Endothelial cell of umbilical vein (primary cell): Measurements from ENCODE around the gene CCDC18. TPM values are rescaled to one million over a fixed set of nuclear protein-coding genes. Genes with fewer than 3 reads are reported as not detected.

Experiments
- BruUV-seq: library from RNA; stranded (reverse); fragments of 400-500 nt; replicated peaks from 2 replicates; lab custom pipeline; 2021; lab: Mats Ljungman, UMichigan
- CTCF ChIA-PET: fragments of 300-600, 350-600 bp; sonication (Branson Sonifier 250); formaldehyde crosslinking; loops from one replicate; lab custom pipeline; 2021; ENCODE audit warnings: antibody characterized with exemption, inconsistent platforms; lab: Charles Lee
- POLR2A ChIA-PET: fragments of 300-600, 350-600 bp; sonication (Branson Sonifier 250); formaldehyde crosslinking; loops from one replicate; lab custom pipeline; 2021; ENCODE audit warnings: antibody characterized with exemption, inconsistent platforms; lab: Charles Lee
- DNase-seq: peaks from one replicate; pipeline ENCODE4 v3.0.0-alpha.2; 2011; ENCODE audit warnings: low read depth, low spot score
- FAIRE-seq: peaks from 2 replicates; lab custom pipeline; 2011; peaks lifted over from hg19 to GRCh38; lab: Jason Lieb, UNC
- H2AFZ ChIP-seq: 2 replicates; pipeline ENCODE4 v1.6.0; 2012; ENCODE audit warnings: low read depth, low read length, control low read depth, inconsistent platforms
- H3K27ac ChIP-seq: 2 replicates; pipeline ENCODE4 v1.5.1; 2011; ENCODE audit warnings: low read depth, mild to moderate bottlenecking, control low read depth, low read length, moderate library complexity; ENCODE audit not compliant: insufficient read depth
- H3K27me3 ChIP-seq, 2 experiments: 2 replicates each; pipeline versions ENCODE4 v1.6.0 to v1.6.1; 2011; ENCODE audit warnings: low read length in 2 of 2, mixed read lengths in 1 of 2; ENCODE audit not compliant: control insufficient read depth in 2 of 2, insufficient read depth in 2 of 2
- H3K36me3 ChIP-seq, 2 experiments: 2 replicates in 1 of 2; 3 replicates in 1 of 2; pipeline ENCODE4 v1.5.1; 2011; ENCODE audit warnings: low read length in 2 of 2, mild to moderate bottlenecking in 1 of 2, moderate library complexity in 1 of 2; ENCODE audit not compliant: control insufficient read depth in 2 of 2, insufficient read depth in 2 of 2; ENCODE audit errors: extremely low read depth in 1 of 2
- H3K4me1 ChIP-seq: 3 replicates; pipeline ENCODE4 v1.5.1; 2011; ENCODE audit warnings: mild to moderate bottlenecking, low read length; ENCODE audit not compliant: control insufficient read depth, insufficient read depth; ENCODE audit errors: extremely low read depth
- H3K4me2 ChIP-seq: 2 replicates; pipeline ENCODE4 v1.6.1; 2011; ENCODE audit warnings: low read length, control low read depth, mixed read lengths; ENCODE audit not compliant: insufficient read depth
- H3K4me3 ChIP-seq, 3 experiments: fragments of 200-600 bp in 1 of 3; sonication (generic), shearing (Covaris generic) in 1 of 3; replicated peaks in 1 of 3; 2 replicates each; pipeline ENCODE4 v1.5.1; 2011 to 2016; ENCODE audit warnings: control low read depth in 3 of 3, low read length in 3 of 3, mild to moderate bottlenecking in 2 of 3, inconsistent platforms in 1 of 3, low read depth in 1 of 3, moderate library complexity in 1 of 3; ENCODE audit not compliant: insufficient read depth in 1 of 3
- H3K79me2 ChIP-seq: 2 replicates; pipeline ENCODE4 v1.6.0; 2012; ENCODE audit warnings: low read length, inconsistent platforms; ENCODE audit not compliant: control insufficient read depth, insufficient read depth
- H3K9ac ChIP-seq: replicated peaks from 2 replicates; pipeline ENCODE3; 2011; ENCODE audit warnings: low read length, control low read depth; ENCODE audit not compliant: insufficient read depth; ENCODE audit errors: extremely low read depth
- H3K9me1 ChIP-seq: replicated peaks from 3 replicates; pipeline ENCODE4 v1.6.0; 2011; ENCODE audit warnings: mild to moderate bottlenecking, low read length; ENCODE audit not compliant: control insufficient read depth, insufficient read depth; ENCODE audit errors: extremely low read depth
- H3K9me3 ChIP-seq: replicated peaks from 2 replicates; pipeline ENCODE4 v1.5.1; 2012; ENCODE audit warnings: low read length, inconsistent platforms; ENCODE audit not compliant: control insufficient read depth, insufficient read depth
- H4K20me1 ChIP-seq: replicated peaks from 2 replicates; pipeline ENCODE3; 2011; ENCODE audit warnings: mild to moderate bottlenecking, low read length; ENCODE audit not compliant: control insufficient read depth, insufficient read depth; ENCODE audit errors: extremely low read depth
- EZH2 ChIP-seq: IDR thresholded peaks from 2 replicates; pipeline ENCODE4 v1.6.1; 2012; ENCODE audit warnings: borderline replicate concordance, low read depth, mild to moderate bottlenecking, moderate library complexity, low read length, inconsistent platforms; ENCODE audit not compliant: severe bottlenecking
- FOS ChIP-seq: IDR thresholded peaks from 2 replicates; pipeline ENCODE4 v1.6.1; 2011; ENCODE audit warnings: mild to moderate bottlenecking, low read length, moderate library complexity, borderline replicate concordance; ENCODE audit not compliant: insufficient read depth
- GATA2 ChIP-seq: IDR thresholded peaks from 2 replicates; pipeline ENCODE4 v1.7.0; 2011; ENCODE audit warnings: low read depth, mild to moderate bottlenecking, moderate library complexity, mixed read lengths, low read length; ENCODE audit not compliant: insufficient read length, insufficient read depth
- JUN ChIP-seq: IDR thresholded peaks from 2 replicates; pipeline ENCODE4 v1.6.1; 2011; ENCODE audit warnings: borderline replicate concordance, low read depth; ENCODE audit not compliant: insufficient read length, insufficient read depth
- MYC ChIP-seq: IDR thresholded peaks from one replicate; pipeline ENCODE4 v1.6.1; 2011; ENCODE audit warnings: mild to moderate bottlenecking, low read depth, low read length
- POLR2A ChIP-seq: IDR thresholded peaks from 2 replicates; pipeline ENCODE4 v1.6.1; 2012; ENCODE audit warnings: low read depth, mild to moderate bottlenecking, control low read depth, low read length
- dilution Hi-C: fragments of 300-500 bp; cut with MboI; formaldehyde crosslinking; loops from one replicate; pipeline ENCODE4 v1.15.0; 2019; ENCODE audit warnings: low sequenced_read_pairs; ENCODE audit not compliant: extremely low pct_ligation_motif_present
- intact Hi-C: fragments of 100-400 bp; cut with micrococcal nuclease; formaldehyde crosslinking; loops from one replicate; pipeline ENCODE4 v1.10.0; 2022
- polyA plus RNA-seq, 4 experiments: library from polyadenylated mRNA; depleted of rRNA in 3 of 4; stranded (reverse) in 3 of 4; unstranded in 1 of 4; fragments of >200 nt; gene quantifications; 2 replicates each; pipeline versions ENCODE4 v1.2.1 to v1.2.3, GENCODE V29; 2011 to 2012; ENCODE audit warnings: missing spikeins in 1 of 4
- total RNA-seq: library from RNA; stranded (reverse); gene quantifications from 2 replicates; pipeline ENCODE4 v1.2.3, GENCODE V29; 2021
- TF ChIP-seq, protein P1 (sequence below), 2 donors: IDR thresholded peaks; 1 replicate in 1 of 2; 2 replicates in 1 of 2; pipeline ENCODE4 v1.5.1; 2011; ENCODE audit warnings: low read length in 2 of 2, mild to moderate bottlenecking in 2 of 2, moderate library complexity in 2 of 2, control low read depth in 1 of 2, inconsistent platforms in 1 of 2, low read depth in 1 of 2; ENCODE audit not compliant: insufficient read depth in 1 of 2; ENCODE audit errors: extremely low read depth in 1 of 2

Gene CCDC18
- total and polyA plus RNA-seq, 2 donors (not counting 3 experiments of a cell fraction or from before 2014, with no cell fraction given) = 2.2 to 11.2 TPM

DNA sequence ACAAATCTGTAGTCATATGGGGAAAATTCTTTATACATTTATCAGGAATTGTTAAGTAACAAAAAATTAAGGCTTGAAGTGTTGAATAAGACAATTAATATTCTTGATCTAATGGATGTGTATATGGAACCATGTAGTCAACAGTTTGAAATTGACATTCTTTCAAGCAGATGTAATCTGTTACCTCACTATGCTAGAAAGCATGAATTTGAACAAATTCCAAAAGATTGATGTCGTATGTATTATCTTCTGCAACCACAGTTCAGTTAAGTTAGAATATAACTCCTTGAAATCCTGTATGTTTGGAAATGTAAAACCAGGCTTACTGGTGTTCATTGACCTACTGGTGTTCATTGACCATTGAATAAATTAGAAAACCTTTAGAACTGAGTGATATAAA is 16.1 kb downstream of the CCDC18 start:
- H3K4me2 ChIP-seq = no peak overlapping the region
- H3K4me1 ChIP-seq = no peaks in the 10 kb centered on the region
- H3K4me3 ChIP-seq = no peak overlapping the region
- CTCF ChIA-PET = no interaction called here
- H2AFZ ChIP-seq = no peak overlapping the region
- BruUV-seq = no TSS peak
- POLR2A ChIA-PET = no interaction called here
- H3K27me3 ChIP-seq = no peaks in the 10 kb centered on the region
- DNase-seq (no peak), FAIRE-seq (peak; percentile 64)
- H3K27ac ChIP-seq = no peak overlapping the region
- H3K36me3 ChIP-seq = no peaks in the 10 kb centered on the region
- intact Hi-C loops = no loop called here
- no peaks in the 10 kb centered on the region for H3K9me1 ChIP-seq
- TF ChIP-seq POLR2A (no peak), FOS (no peak), MYC (no peak), GATA2 (no peak), JUN (no peak), EZH2 (no peak)
- TF ChIP-seq, protein P1, sequence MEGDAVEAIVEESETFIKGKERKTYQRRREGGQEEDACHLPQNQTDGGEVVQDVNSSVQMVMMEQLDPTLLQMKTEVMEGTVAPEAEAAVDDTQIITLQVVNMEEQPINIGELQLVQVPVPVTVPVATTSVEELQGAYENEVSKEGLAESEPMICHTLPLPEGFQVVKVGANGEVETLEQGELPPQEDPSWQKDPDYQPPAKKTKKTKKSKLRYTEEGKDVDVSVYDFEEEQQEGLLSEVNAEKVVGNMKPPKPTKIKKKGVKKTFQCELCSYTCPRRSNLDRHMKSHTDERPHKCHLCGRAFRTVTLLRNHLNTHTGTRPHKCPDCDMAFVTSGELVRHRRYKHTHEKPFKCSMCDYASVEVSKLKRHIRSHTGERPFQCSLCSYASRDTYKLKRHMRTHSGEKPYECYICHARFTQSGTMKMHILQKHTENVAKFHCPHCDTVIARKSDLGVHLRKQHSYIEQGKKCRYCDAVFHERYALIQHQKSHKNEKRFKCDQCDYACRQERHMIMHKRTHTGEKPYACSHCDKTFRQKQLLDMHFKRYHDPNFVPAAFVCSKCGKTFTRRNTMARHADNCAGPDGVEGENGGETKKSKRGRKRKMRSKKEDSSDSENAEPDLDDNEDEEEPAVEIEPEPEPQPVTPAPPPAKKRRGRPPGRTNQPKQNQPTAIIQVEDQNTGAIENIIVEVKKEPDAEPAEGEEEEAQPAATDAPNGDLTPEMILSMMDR (IDR thresholded peaks at IDR 0.05; ENCODE audit: extremely low read depth in 1 of 2, insufficient read depth in 1 of 2, low read depth in 1 of 2, low read length in 2 of 2) = no peak
- dilution Hi-C loops = no loop called here
- H4K20me1 ChIP-seq = no peaks in the 10 kb centered on the region
- no peaks in the 10 kb centered on the region for H3K79me2 ChIP-seq
- H3K9ac ChIP-seq = no peak overlapping the region
- no peaks in the 10 kb centered on the region for H3K9me3 ChIP-seq
